Gastroesophageal sphincter (tissue), 4 donors: Measurements from ENCODE around the gene ANK2. TPM values are rescaled to one million over a fixed set of nuclear protein-coding genes. Genes with fewer than 3 reads are reported as not detected.

Source experiments
- ATAC-seq: fragments of 150-250 bp; one replicate; pipeline ENCODE4 v1.9.1; 2016; ENCODE audit warnings: mild to moderate bottlenecking, moderate library complexity
- H3K27ac ChIP-seq, 4 donors: fragments of 200-600 bp; sonication (generic) in 3 of 4; 1 replicate in 3 of 4; 2 replicates in 1 of 4; pipeline ENCODE4 v1.5.1; 2016 to 2019
- H3K27me3 ChIP-seq: fragments of 200-600 bp; sonication (generic); one replicate; pipeline ENCODE4 v1.5.1; 2019
- H3K36me3 ChIP-seq, 2 donors: fragments of 200-600 bp; sonication (generic); one replicate each; pipeline ENCODE4 v1.5.1; 2019; ENCODE audit warnings: control low read depth in 1 of 2
- H3K4me1 ChIP-seq, 3 donors: fragments of 200-600 bp; sonication (generic); 1 replicate in 2 of 3; 2 replicates in 1 of 3; pipeline ENCODE4 v1.5.1; 2016 to 2019; ENCODE audit warnings: control low read depth in 2 of 3
- H3K4me3 ChIP-seq, 2 donors: fragments of 200-600 bp; sonication (generic); one replicate each; pipeline ENCODE4 v1.5.1; 2019; ENCODE audit warnings: mild to moderate bottlenecking in 1 of 2, moderate library complexity in 1 of 2
- H3K9me3 ChIP-seq, 3 donors: fragments of 200-600 bp; sonication (generic); one replicate each; pipeline ENCODE4 v1.5.1; 2017 to 2019; ENCODE audit warnings: control low read depth in 2 of 3
- CTCF ChIP-seq, 4 experiments: fragments of 200-600 bp in 2 of 4; fragments of 450-650 bp in 2 of 4; sonication (generic) in 1 of 4; IDR thresholded peaks; one replicate each; pipeline ENCODE4 v1.5.1; 2017 to 2019; ENCODE audit warnings: antibody characterized with exemption in 4 of 4, mild to moderate bottlenecking in 2 of 4, moderate library complexity in 2 of 4
- EP300 ChIP-seq: sonication (generic); formaldehyde crosslinking; IDR thresholded peaks from one replicate; pipeline ENCODE4 v1.6.1; 2017; ENCODE audit warnings: antibody characterized with exemption, mild to moderate bottlenecking
- POLR2A ChIP-seq, 2 donors: fragments of 450-650 bp; IDR thresholded peaks; one replicate each; pipeline ENCODE4 v1.6.1; 2017; ENCODE audit warnings: antibody characterized with exemption in 2 of 2, mild to moderate bottlenecking in 2 of 2, moderate library complexity in 1 of 2
- POLR2AphosphoS5 ChIP-seq: sonication (generic); formaldehyde crosslinking; IDR thresholded peaks from one replicate; pipeline ENCODE4 v1.6.1; 2017; ENCODE audit warnings: antibody characterized with exemption
- WGBS, 2 donors: methylation state at CpG; one replicate each; pipeline ENCODE4 v1.1.5; 2018; ENCODE audit warnings: low coverage in 1 of 2; 5-methylcytosine and 5-hydroxymethylcytosine counted together
- total RNA-seq, 4 donors: library from RNA; depleted of rRNA; stranded (reverse); fragments of >200 nt; gene quantifications; one replicate each; pipeline ENCODE4 v1.1.0, GENCODE V29; 2016

Gene ANK2
- total RNA-seq, 4 donors from 2014 or later: 84.9 to 104 (median 91.5) TPM

- H3K36me3 ChIP-seq: no peaks in the 10 kb centered on the region
- H3K4me3 ChIP-seq: no peak overlapping the region
- peaks cover 0 to 10% (median 0%) of the 10 kb centered on the region in 3 donors for H3K9me3 ChIP-seq
- no peak overlapping the region for H3K27ac ChIP-seq
- TF ChIP-seq EP300 (no peak), POLR2A (IDR thresholded peaks at IDR 0.05) (no peak), POLR2AphosphoS5 (no peak), CTCF (IDR thresholded peaks at IDR 0.05) (no peak)
- H3K4me1 ChIP-seq: no peaks in the 10 kb centered on the region
- no peaks in the 10 kb centered on the region for H3K27me3 ChIP-seq
- ATAC-seq: no peak
These were observed 5.9 kb upstream of the ANK2 start for GRCh38 chr4:113043591-113043990.

DNA sequence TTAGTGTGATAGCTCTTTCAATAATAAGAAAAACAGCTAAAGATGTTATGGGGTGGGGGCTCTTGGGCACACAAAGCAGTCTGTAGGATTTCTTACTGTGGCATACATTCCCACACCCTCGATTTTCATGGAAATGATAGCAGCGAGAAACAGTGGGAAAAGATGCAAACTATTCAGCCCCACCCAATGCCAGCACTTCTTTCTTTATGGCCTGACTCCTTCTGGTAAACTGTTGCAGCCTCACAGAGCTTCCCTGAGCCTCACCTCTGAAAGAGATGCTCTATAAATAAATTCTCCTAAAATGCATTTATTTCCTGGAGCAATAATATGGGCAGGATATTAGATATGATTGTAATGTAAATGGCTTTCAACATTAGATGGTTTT, 910 bp downstream of the ANK2 start:
- Histone ChIP-seq H3K4me3 (peak overlapping the region; percentile 33 to 44), H3K27ac (peak overlapping the region in 3 of 4 donors; percentile 2 to 63 (median 21)), H3K4me1 (peaks cover 0 to 13% (median 0%) of the 10 kb centered on the region in 3 donors), H3K27me3 (no peaks in the 10 kb centered on the region), H3K9me3 (no peaks in the 10 kb centered on the region), H3K36me3 (no peaks in the 10 kb centered on the region)
- TF ChIP-seq POLR2A (IDR thresholded peaks at IDR 0.05) (no peak), POLR2AphosphoS5 (no peak), CTCF (IDR thresholded peaks at IDR 0.05) (no peak)
- 6 to 40% methylated on average over 2 of the region's 2 CpGs for WGBS, 2 donors
- no peak for ATAC-seq

DNA sequence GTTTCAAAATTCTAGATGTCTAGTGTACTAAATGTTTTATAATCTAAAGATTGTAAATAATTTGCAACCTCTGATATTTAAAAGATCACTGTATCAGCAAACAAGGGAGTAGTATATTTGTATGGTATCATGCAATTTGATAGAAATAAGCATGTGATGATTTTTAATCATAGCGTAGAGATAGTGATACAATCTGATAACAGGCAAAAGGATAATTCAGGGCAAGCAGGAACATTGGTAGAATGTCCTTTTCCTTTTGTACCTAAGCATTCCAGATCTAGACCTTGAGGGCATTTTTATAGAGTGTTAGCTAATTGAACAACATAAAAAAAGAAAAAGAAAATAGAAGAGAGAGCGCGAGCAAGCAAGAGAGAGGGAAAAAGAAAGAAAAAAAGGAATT, 1.4 kb downstream of the ANK2 start:
- TF ChIP-seq CTCF (IDR thresholded peaks at IDR 0.05) (no peak), EP300 (no peak), POLR2AphosphoS5 (no peak), POLR2A (IDR thresholded peaks at IDR 0.05) (no peak)
- H3K9me3 ChIP-seq: no peaks in the 10 kb centered on the region
- WGBS, 2 donors: 66 to 85% methylated on average over 2 to 3 of the region's 3 CpGs
- no peak for ATAC-seq
- H3K4me1 ChIP-seq: peaks cover 0 to 13% (median 0%) of the 10 kb centered on the region in 3 donors
- H3K36me3 ChIP-seq: no peaks in the 10 kb centered on the region
- no peak overlapping the region for H3K27ac ChIP-seq
- H3K27me3 ChIP-seq: no peaks in the 10 kb centered on the region
- H3K4me3 ChIP-seq: peak overlapping the region in 1 of 2 donors; percentile 44

- TF ChIP-seq EP300 (no peak), POLR2A (IDR thresholded peaks at IDR 0.05) (no peak), POLR2AphosphoS5 (no peak), CTCF (IDR thresholded peaks at IDR 0.05) (no peak)
- H3K27ac ChIP-seq: no peak overlapping the region
- ATAC-seq: no peak
- WGBS, 2 donors: 44 to 77% methylated on average over 2 of the region's 2 CpGs
- H3K36me3 ChIP-seq: no peaks in the 10 kb centered on the region
- H3K4me1 ChIP-seq: peaks cover 0 to 13% (median 0%) of the 10 kb centered on the region in 3 donors
- peak overlapping the region in 1 of 2 donors; percentile 44 for H3K4me3 ChIP-seq
- no peaks in the 10 kb centered on the region for H3K9me3 ChIP-seq
- H3K27me3 ChIP-seq: no peaks in the 10 kb centered on the region
These were observed 1.9 kb downstream of the ANK2 start for GRCh38 chr4:113051361-113051760.

GRCh38 chr4:113052379-113052951, 3.0 kb downstream of the ANK2 start:
- H3K9me3 ChIP-seq: no peaks in the 10 kb centered on the region
- ATAC-seq: no peak
- TF ChIP-seq EP300 (no peak), POLR2AphosphoS5 (no peak), POLR2A (IDR thresholded peaks at IDR 0.05) (no peak), CTCF (IDR thresholded peaks at IDR 0.05) (no peak)
- WGBS, 2 donors: 66 to 79% methylated on average over 6 to 9 of the region's 9 CpGs
- H3K36me3 ChIP-seq: no peaks in the 10 kb centered on the region
- H3K27ac ChIP-seq: no peak overlapping the region
- H3K4me1 ChIP-seq: peaks cover 0 to 13% (median 0%) of the 10 kb centered on the region in 3 donors
- H3K4me3 ChIP-seq: no peak overlapping the region
- no peaks in the 10 kb centered on the region for H3K27me3 ChIP-seq
